ENCODE measurements around the gene DNAJB14.

GRCh38 chr4:99893029-99893428, 53.4 kb downstream of the DNAJB14 start:
- TF ChIP-seq CTCF (IDR thresholded peaks at IDR 0.05) (no peak), RFX5 (IDR thresholded peaks at IDR 0.05; ENCODE audit: low read length) (no peak), USF2 (IDR thresholded peaks at IDR 0.05; ENCODE audit: borderline replicate concordance, low read depth, low read length) (no peak), FOSL2 (IDR thresholded peaks at IDR 0.05; ENCODE audit: borderline replicate concordance, low read depth) (no peak), MXI1 (IDR thresholded peaks at IDR 0.05; ENCODE audit: low read depth, low read length) (no peak), REST (IDR thresholded peaks at IDR 0.05; ENCODE audit: low read depth, low read length) (no peak)

Data from SK-N-SH (cell line).